Stomach (tissue), 4 donors: ENCODE measurements around the gene MAPT.

ENCODE experiments used
- EP300 ChIP-seq: sonication (generic); formaldehyde crosslinking; IDR thresholded peaks from one replicate; pipeline ENCODE4 v1.6.1; 2017; ENCODE audit warnings: antibody characterized with exemption
- POLR2A ChIP-seq, 4 donors: fragments of 450-650 bp; IDR thresholded peaks; one replicate each; pipeline ENCODE4 v1.6.1; 2016; ENCODE audit warnings: antibody characterized with exemption in 4 of 4, control low read depth in 2 of 4, mild to moderate bottlenecking in 1 of 4, moderate library complexity in 1 of 4

- no peak for TF ChIP-seq POLR2A (IDR thresholded peaks at IDR 0.05)
- no peak for TF ChIP-seq EP300
These were observed 41.6 kb upstream of the MAPT start for GRCh38 chr17:45852535-45853297.
